Measurements from ENCODE around the gene MYO16. TPM values are rescaled to one million over a fixed set of nuclear protein-coding genes. Genes with fewer than 3 reads are reported as not detected.

MYO16 gene
- total and polyA plus RNA-seq, 12 donors: 0.29 to 5.9 (median 1.4) TPM

GRCh38 chr13:108752276-108752675 lies 122.9 kb downstream of the MYO16 start:
- no peaks in the 10 kb centered on the region for H3K4me1 ChIP-seq
- H3K9me3 ChIP-seq: no peaks in the 10 kb centered on the region
- intact Hi-C loops (cut with DNase I): no loop called here
- H3K27me3 ChIP-seq: peaks cover 0 to 2% (median 0%) of the 10 kb centered on the region in 7 donors
- no peaks in the 10 kb centered on the region for H3K36me3 ChIP-seq
- no peak overlapping the region for H3K4me3 ChIP-seq
- DNase-seq: no peak
- no peak overlapping the region for H3K27ac ChIP-seq
- ATAC-seq: no peak
- WGBS, 2 donors: 53 to 71% methylated on average over 4 of the region's 4 CpGs
- no peak for TF ChIP-seq CTCF (IDR thresholded peaks at IDR 0.05)

GRCh38 chr13:108755083-108755482 lies 125.7 kb downstream of the MYO16 start:
- intact Hi-C loops (cut with DNase I): no loop called here
- Histone ChIP-seq H3K27me3 (peaks cover 0 to 2% (median 0%) of the 10 kb centered on the region in 7 donors), H3K36me3 (no peaks in the 10 kb centered on the region), H3K4me1 (no peaks in the 10 kb centered on the region), H3K4me3 (no peak overlapping the region), H3K9me3 (no peaks in the 10 kb centered on the region), H3K27ac (no peak overlapping the region)
- no peak for TF ChIP-seq CTCF (IDR thresholded peaks at IDR 0.05)
- DNase-seq: no peak
- no peak for ATAC-seq

GRCh38 chr13:108760129-108760528 lies 130.7 kb downstream of the MYO16 start:
- ATAC-seq (no peak), DNase-seq (no peak)
- H3K4me3 ChIP-seq: no peak overlapping the region
- no peaks in the 10 kb centered on the region for H3K36me3 ChIP-seq
- intact Hi-C loops (cut with DNase I): no loop called here
- H3K4me1 ChIP-seq: no peaks in the 10 kb centered on the region
- WGBS, 2 donors: 88 to 92% methylated on average over 1 of the region's 1 CpG
- TF ChIP-seq CTCF (IDR thresholded peaks at IDR 0.05): no peak
- no peak overlapping the region for H3K27ac ChIP-seq
- H3K27me3 ChIP-seq: no peaks in the 10 kb centered on the region
- H3K9me3 ChIP-seq: no peaks in the 10 kb centered on the region

- 71 to 85% methylated on average over 3 of the region's 3 CpGs for WGBS, 2 donors
- Histone ChIP-seq H3K27me3 (no peaks in the 10 kb centered on the region), H3K36me3 (no peaks in the 10 kb centered on the region), H3K9me3 (no peaks in the 10 kb centered on the region), H3K27ac (no peak overlapping the region), H3K4me3 (no peak overlapping the region), H3K4me1 (no peaks in the 10 kb centered on the region)
- intact Hi-C loops (cut with DNase I): no loop called here
- ATAC-seq (no peak), DNase-seq (no peak)
- no peak for TF ChIP-seq CTCF (IDR thresholded peaks at IDR 0.05)
Measured at GRCh38 chr13:108760541-108760940, 131.1 kb downstream of the MYO16 start.

DNA sequence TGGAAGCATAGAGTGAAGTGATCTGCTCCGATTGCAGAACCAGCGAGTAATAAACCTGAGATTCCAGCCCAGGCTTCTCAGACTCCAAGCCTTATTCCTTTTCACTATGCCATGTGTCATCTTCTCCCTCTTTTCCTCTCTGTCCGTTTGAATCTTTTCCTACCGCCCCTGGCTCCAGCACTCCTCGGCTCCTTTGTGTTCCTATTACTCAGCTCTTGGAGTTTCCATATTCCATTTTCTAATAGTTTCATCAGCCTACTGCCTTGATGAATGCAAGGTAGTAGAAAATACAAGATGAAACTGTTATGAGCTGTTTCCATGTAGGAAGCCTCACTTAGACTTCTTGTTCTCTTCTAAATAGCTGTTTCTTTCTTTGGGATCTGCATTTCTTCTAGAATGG lies 138.6 kb downstream of the MYO16 start:
- DNase-seq (no peak), ATAC-seq (no peak)
- WGBS, 2 donors: 77 to 89% methylated on average over 5 of the region's 5 CpGs
- H3K4me1 ChIP-seq: no peaks in the 10 kb centered on the region
- H3K27me3 ChIP-seq: no peaks in the 10 kb centered on the region
- no peak overlapping the region for H3K4me3 ChIP-seq
- intact Hi-C loops (cut with DNase I): no loop called here
- TF ChIP-seq CTCF (IDR thresholded peaks at IDR 0.05): no peak
- H3K9me3 ChIP-seq: no peaks in the 10 kb centered on the region
- no peaks in the 10 kb centered on the region for H3K36me3 ChIP-seq
- H3K27ac ChIP-seq: no peak overlapping the region
